HL-60 (cell line): Measurements from ENCODE around the gene ARHGAP29.

Source experiments
- DNase-seq, 2 experiments: peaks; one replicate each; pipeline ENCODE4 v3.0.0-alpha.2; 2010 to 2020; ENCODE audit warnings: low read depth in 1 of 2, low spot score in 1 of 2
- H3K27ac ChIP-seq: fragments of 250-450 bp; sonication (Bioruptor Pico); replicated peaks from 2 replicates; pipeline ENCODE4 v1.5.1; 2020; ENCODE audit warnings: mild to moderate bottlenecking, moderate library complexity
- H3K27me3 ChIP-seq: fragments of 250-450 bp; sonication (Bioruptor Pico); 2 replicates; pipeline ENCODE4 v1.5.1; 2021; ENCODE audit warnings: mild to moderate bottlenecking, moderate library complexity; ENCODE audit not compliant: insufficient read depth, poor library complexity, severe bottlenecking
- H3K4me3 ChIP-seq: replicated peaks from 2 replicates; pipeline ENCODE4 v1.5.1; 2011; ENCODE audit warnings: mild to moderate bottlenecking, control low read depth, low read length; ENCODE audit not compliant: insufficient read depth
- CTCF ChIP-seq: IDR thresholded peaks from one replicate; pipeline ENCODE4 v1.5.1; 2011; ENCODE audit warnings: low read length, control low read depth, inconsistent platforms; ENCODE audit not compliant: insufficient read depth
- GABPA ChIP-seq: IDR thresholded peaks from 2 replicates; pipeline ENCODE4 v1.6.1; 2012; ENCODE audit warnings: low read depth
- POLR2AphosphoS5 ChIP-seq: IDR thresholded peaks from 2 replicates; pipeline ENCODE4 v1.6.1; 2012; ENCODE audit warnings: low read depth
- REST ChIP-seq: IDR thresholded peaks from 2 replicates; pipeline ENCODE4 v1.6.1; 2012; ENCODE audit warnings: low read depth; ENCODE audit not compliant: insufficient replicate concordance
- SPI1 ChIP-seq: IDR thresholded peaks from 2 replicates; pipeline ENCODE4 v1.6.1; 2012; ENCODE audit warnings: low read depth, mild to moderate bottlenecking, borderline replicate concordance

The ARHGAP29 gene

GRCh38 chr1:94209425-94209824, 28.0 kb downstream of the ARHGAP29 start:
- TF ChIP-seq POLR2AphosphoS5, result no peak
- TF ChIP-seq SPI1, result no peak
- no peak for TF ChIP-seq CTCF
- H3K4me3 ChIP-seq, result no peak overlapping the region
- DNase-seq, result no peak
- H3K27ac ChIP-seq, result no peak overlapping the region
- peaks cover 2% of the 10 kb centered on the region for H3K27me3 ChIP-seq

- no peaks in the 10 kb centered on the region for H3K27me3 ChIP-seq
- H3K4me3 ChIP-seq, result no peak overlapping the region
- TF ChIP-seq REST (no peak), CTCF (no peak)
- DNase-seq, result no peak
- H3K27ac ChIP-seq, result no peak overlapping the region
Measured at GRCh38 chr1:94207695-94208094, 29.7 kb downstream of the ARHGAP29 start.

- H3K27ac ChIP-seq, result no peak overlapping the region
- no peak overlapping the region for H3K4me3 ChIP-seq
- no peak for DNase-seq
- no peaks in the 10 kb centered on the region for H3K27me3 ChIP-seq
- TF ChIP-seq SPI1 (no peak), CTCF (no peak), POLR2AphosphoS5 (no peak), REST (no peak), GABPA (no peak)
Measured at GRCh38 chr1:94205639-94206038, 31.7 kb downstream of the ARHGAP29 start.

GRCh38 chr1:94202241-94202640, 35.1 kb downstream of the ARHGAP29 start:
- no peak for DNase-seq
- no peak for TF ChIP-seq SPI1
- TF ChIP-seq CTCF, result no peak
- no peak for TF ChIP-seq REST
- no peak for TF ChIP-seq POLR2AphosphoS5
- TF ChIP-seq GABPA, result no peak
- Histone ChIP-seq H3K27ac (no peak overlapping the region), H3K4me3 (no peak overlapping the region), H3K27me3 (no peaks in the 10 kb centered on the region)
